Stimulated activated CD4-positive, alpha-beta T cell treated with anti-CD3 and anti-CD28 coated beads, Interleukin-12 subunit alpha, Interleukin-12 subunit beta, amount 100 ng/mL, for 48 hours (primary cell): ENCODE results near the gene IMP4.

Experiments used
- DNase-seq, 3 donors: peaks; one replicate each; pipeline ENCODE4 v3.0.0-alpha.2; 2020; ENCODE audit warnings: low read depth in 2 of 3, low spot score in 1 of 3

IMP4 gene

DNA sequence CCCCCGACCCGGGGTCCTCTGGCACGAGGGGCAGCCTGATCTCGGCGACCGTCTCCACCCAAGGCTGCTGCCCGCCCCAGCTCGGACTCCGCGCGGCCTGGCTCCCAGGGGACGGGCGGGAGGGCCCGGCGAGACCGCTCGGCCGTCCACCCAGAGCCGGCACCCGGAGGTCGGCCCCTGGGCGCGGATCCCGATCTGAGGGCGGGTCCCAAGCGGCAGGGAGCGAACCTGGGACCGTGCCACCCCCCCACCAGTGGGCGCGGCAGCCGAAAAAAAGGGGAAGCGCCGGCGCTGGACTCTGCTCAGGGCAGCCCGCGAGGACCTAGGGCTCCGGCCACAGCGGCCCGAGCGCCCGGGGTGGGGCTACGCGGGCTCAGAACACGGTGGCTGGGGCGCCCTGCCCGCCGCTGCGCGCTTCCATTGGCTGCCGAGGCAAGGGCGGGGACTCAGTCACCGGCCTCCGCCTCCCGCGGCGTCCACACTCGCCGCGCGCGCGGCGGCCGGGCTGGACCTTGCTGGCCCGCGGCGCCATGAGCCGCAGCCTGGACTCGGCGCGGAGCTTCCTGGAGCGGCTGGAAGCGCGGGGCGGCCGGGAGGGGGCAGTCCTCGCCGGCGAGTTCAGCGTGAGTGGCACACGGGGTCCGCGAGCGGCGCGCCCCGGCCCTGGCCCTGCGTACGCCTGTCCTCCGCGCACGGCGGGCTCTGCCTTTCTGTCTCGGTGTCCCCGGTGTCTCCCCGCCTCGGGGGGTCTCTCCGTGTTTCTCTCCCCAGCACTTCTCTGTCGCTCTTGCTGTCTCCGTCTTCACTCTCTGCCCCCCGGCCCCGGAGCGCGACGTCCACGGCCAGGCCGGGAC lies 13.1 kb downstream of the IMP4 start, which contains the start of gene PTPN18:
TSS of gene PTPN18 (plus strand) at position 479 of the 854 bp plus-strand sequence. CDS start at position 531, 52 bp downstream.
- DNase-seq: peak in 2 of 3 donors; percentile 31 to 63

DNA sequence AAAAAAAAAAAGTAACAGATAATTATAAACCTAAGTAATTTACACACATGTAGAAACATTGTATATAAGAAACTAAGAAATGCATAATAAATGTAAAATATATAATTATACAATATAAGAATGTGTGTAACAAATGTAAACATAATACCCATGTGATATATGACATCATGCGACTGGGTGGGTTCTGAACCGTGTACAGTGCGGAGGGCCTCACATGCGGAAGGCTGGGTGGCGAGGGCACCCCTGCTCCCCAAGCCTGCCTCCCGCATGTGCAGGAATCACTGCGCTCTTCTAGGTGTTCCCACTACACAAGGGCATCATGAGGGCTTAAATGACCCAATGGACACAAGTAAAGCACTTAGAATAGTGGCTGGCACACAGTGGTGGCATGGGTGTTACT lies 15.2 kb downstream of the IMP4 start:
- DNase-seq: no peak

DNA sequence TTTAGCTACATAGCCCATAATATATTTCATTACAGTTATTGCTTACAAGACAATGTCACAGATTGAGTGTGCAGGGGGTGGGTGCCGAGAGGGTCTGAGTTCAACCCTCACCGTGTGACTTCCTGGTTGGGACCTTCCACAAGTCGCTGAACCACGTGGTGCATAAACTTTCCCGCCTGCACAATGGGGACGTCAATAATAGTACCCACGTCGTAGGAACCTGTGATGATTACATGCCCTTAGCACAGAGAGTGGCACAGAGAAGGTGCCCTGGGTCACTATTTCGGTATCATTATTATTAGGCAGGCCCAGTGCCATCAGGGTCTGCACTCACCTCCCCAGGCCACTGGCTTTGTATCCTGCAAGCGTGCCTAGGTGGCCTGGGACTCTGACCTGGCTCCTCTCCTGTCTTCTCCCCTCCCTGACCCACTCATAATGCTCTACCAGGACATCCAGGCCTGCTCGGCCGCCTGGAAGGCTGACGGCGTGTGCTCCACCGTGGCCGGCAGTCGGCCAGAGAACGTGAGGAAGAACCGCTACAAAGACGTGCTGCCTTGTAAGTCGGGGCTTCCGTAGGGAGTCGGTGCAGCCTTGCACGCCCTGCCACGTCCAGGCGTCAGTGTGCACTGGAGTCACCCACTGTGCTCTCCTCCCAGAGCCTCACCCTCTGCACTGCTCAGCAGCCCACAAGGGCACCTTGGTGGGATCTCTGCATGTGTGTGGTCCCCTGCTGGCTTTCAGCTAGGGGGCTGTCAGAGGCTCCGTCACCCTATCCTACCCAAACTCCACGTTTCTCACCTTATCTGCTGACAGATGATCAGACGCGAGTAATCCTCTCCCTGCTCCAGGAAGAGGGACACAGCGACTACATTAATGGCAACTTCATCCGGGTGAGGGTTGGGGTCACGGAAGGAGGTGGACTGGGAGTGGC lies 16.0 kb downstream of the IMP4 start:
- no peak for DNase-seq

DNA sequence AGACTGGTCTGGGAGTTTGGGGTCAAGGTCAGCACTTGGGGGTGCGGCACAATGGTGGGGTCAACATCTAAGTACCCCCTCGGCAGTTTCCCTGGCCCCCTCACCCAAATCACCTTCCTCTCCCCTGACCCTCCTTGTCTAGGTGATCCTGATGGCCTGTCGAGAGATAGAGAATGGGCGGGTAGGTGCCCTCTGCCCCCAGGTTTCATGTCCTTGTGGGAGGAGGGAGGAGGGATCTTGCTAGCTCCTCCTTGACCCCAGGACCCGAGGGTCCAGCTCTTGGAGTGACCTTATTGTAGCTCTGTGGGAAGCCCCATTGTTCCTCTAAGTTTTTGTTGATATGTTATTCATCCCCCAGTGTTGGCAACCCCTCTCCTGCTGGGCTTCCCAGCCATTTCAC lies 16.8 kb downstream of the IMP4 start:
- DNase-seq: no peak

DNA sequence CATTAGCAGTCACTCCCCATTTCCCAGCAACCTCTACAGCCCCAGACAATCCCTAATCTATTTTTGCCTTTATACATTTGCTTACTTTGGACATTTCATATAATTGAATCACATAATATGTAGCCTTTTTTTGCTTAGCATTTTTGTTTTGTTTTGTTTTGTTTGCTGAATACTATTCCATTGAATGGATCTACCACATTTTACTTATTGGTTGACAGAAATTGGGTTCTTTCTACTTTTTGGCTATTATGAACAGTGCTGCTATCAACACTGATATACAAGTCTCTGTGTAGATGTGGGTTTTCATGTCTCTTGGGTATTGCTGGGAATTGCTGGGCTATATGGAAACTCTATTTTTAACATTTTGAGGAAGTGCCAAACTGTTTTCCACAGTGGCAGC lies 20.8 kb downstream of the IMP4 start:
- no peak for DNase-seq

DNA sequence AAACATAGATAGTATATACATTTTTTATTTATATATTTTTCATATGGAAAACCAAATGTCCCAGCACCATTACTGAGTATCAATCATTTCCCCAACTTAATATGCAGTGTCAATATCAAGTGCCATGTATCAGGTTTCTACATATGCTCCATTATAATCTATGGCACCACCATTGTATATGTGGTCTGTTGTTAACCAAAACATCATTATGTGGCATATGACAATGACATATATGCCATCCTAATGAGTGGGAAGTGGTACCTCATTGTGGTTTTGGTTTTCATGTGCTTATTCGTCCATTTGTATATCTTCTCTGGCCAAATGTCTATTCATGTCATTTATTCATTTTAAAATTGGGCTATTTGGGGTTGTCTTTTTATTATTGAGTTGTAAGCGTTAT lies 22.4 kb downstream of the IMP4 start:
- no peak for DNase-seq

DNA sequence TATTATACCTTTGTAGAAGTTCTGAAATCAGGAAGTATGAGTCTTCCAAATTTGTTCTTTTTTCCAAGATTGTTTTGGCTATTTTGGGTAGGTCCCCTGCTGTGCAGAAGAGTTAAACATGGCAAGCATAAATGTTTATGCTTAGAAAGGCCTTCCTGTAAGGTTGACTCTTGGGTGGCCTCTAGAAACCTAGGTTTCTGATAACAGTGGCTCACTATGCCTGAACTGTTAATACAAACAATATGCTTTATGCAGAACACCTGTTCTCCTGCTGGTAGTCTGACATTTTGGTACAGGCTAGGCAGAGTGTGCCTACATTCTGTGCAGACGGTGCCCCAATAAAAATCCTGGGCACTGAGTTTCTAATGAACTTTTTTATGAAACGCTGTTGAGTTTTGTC lies 23.3 kb downstream of the IMP4 start:
- DNase-seq: no peak

DNA sequence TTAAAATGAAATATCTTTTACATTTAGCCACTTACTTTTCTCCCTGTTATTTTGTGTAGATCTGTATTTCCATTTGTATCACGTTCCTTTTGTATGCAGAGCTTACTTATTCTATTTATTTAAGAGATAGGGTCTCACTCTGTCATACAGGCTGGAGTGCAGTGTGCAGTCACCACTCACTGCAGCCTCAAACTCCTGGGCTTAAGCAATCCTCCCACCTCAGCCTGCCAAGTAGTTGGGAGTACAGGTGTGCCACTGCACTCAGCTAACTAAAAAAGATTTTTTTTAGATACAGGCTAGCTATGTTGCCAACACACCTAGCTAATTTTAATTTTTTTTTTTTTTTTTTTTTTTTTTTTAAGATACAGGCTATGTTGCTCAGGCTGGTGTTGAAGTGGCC lies 24.0 kb downstream of the IMP4 start:
- no peak for DNase-seq

DNA sequence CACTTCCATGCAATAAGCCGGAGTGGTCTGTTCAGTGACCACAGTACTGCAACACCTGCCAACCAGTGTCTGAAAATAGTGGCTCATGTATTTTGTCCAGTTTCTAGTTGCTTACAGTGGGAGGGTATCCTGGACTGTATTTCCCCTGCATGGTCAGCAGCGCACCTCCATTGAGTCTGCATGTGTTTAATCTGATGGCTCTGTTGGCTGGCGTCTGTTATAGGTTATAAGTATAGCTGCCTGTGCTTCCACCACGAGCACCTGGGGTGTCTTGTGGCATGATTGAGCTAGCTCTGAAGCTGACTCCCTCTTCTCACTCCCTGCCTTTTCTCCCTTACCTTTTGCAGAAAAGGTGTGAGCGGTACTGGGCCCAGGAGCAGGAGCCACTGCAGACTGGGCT lies 26.1 kb downstream of the IMP4 start:
- no peak for DNase-seq

DNA sequence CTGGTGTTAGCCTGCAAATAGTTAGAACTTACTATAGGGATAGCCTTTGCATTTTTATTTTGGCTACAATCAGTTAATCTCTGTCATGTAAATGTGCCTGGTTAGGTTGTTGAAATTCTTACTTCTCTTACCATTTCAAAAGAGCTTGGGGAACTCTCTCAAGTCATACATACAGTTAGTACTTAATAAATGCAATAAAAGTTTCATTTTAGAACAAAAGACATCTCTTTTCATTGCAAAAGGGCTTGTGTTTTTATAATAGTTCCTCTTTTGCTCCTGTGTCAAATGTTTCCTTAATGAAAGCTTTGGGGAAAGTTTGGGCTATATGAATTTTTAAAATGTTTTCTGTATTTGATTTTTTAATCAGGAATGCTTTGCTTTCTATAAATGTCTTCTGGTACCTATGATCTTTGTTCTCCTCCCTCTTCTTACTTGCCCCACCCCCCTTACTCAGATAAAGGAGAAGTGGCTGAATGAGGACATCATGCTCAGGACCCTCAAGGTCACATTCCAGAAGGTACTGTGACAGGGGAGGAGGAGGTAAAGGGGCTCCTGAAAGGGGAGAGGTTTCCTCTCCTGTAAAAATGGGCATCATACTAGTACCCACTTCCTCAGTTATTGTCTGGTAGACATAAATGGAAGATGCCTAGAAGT lies 26.7 kb downstream of the IMP4 start:
- no peak for DNase-seq

DNA sequence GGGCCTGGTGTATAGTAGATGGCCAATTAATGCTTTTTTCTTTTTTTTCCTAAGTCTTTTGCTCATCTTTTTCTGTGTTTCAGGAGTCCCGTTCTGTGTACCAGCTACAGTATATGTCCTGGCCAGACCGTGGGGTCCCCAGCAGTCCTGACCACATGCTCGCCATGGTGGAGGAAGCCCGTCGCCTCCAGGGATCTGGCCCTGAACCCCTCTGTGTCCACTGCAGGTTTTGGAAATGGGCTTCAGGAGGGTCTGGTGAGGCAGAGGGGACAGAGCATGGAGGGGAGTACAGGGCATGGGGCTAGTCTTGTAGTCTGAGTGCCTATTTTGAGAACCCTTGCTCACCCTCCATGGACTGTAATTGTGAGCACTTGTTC lies 27.3 kb downstream of the IMP4 start:
- DNase-seq: no peak

DNA sequence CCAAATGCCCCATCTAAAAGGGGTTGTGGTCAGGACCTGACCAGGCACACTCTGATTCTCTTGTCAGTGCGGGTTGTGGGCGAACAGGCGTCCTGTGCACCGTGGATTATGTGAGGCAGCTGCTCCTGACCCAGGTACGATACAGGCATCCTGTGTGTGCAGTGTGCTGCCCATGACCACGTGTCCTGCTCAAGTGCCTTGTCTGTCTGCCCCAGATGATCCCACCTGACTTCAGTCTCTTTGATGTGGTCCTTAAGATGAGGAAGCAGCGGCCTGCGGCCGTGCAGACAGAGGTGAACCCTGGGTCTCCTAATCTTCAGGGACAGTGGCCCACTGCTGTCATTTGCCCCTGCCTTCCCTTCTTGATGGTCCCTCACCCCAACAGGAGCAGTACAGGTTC lies 27.8 kb downstream of the IMP4 start:
- DNase-seq: peak in 2 of 3 donors; percentile 8 to 20

DNA sequence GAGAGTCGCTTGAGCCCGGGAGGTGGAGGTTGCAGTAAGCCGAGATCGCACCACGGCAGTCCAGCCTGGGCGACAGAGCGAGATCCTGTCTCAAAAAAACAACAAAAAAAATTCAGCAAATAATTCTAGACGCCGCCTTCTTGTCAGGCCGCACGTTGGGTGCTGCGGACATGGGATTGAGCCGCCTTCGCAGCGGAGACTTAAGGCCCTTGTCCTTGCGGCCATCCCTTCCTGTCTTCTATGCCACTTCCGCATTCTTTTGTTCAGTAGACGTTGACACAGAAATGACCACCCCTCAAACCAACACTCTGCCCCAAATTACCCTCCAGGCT lies 29.0 kb downstream of the IMP4 start:
- no peak for DNase-seq

DNA sequence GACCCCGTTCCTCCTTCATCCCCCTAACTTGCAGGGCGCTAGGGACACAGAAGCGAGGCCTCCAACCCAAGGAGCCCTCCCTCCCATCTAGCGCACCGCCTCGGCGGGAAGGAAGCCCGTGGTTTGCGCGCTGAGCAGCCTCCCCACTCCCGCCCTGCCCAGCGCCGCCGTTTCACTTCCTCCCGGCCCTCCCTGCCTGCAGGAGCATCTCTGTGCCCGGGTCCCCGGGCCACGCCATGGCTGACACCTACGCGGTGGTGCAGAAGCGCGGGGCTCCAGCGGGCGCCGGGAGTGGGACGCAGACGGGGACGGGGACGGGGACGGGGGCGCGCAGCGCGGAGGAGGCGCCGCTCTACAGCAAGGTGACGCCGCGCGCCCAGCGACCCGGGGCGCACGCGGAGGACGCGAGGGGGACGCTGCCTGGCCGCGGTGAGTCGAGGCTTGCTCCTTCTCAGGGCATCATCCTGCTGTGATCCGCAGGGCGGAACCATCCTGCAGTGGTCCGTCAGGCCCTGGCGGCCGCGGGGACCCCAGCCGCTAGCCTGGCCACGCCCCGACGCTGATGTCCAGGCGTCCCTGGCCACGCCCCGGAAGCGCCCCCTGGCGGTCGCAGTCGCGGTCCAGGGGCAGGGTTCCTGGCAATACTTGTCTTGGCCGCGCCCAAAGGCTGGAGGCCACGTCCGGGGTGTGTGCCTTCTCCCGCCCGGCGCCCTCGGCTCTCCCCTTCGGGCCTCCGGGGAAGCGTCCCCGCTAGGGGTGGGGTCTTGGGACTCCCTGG lies 29.5 kb downstream of the IMP4 start:
- DNase-seq: peak; percentile 47 to 78 (median 54)

DNA sequence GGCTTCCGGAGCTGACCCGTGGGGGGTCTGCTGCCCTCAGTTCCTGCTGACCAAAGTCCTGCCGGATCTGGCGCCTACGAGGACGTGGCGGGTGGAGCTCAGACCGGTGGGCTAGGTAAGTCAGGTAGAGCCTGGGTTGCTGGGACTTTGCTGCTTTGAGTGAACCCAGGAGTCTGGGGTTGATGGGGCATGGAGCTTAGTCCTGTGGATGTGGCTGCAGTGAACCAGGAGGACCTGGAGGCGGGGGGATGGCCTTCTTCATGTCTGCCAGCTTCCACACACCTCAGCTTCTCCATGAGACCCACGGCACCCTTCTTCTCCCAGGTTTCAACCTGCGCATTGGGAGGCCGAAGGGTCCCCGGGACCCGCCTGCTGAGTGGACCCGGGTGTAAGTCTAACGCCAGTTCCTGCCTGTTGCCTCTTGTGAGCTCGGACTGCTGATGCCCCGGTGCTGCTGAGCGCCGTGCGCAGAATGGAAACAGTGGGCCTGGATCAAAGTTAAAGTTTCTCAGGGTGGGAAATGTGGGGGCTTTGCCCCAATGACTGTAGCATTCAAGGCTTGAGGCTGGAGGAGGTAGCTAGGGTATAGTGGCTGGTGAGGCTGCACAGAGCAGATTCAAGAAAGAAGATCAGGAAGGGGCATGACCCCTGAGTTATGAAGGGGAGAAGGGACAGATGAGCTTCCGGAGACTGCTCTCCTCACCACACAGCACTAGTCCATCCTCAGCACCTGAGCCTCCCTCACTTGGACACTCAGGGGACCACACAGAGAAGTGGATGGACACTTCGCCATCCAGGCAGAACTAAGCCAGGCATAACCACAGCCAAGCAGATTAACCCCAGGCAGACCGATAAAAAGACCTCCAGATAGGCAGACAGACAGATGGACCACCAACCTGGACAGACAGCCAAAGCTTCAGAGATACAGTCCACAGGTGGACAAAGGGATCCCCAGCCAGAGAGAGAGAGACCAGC lies 30.4 kb downstream of the IMP4 start:
- no peak for DNase-seq

DNA sequence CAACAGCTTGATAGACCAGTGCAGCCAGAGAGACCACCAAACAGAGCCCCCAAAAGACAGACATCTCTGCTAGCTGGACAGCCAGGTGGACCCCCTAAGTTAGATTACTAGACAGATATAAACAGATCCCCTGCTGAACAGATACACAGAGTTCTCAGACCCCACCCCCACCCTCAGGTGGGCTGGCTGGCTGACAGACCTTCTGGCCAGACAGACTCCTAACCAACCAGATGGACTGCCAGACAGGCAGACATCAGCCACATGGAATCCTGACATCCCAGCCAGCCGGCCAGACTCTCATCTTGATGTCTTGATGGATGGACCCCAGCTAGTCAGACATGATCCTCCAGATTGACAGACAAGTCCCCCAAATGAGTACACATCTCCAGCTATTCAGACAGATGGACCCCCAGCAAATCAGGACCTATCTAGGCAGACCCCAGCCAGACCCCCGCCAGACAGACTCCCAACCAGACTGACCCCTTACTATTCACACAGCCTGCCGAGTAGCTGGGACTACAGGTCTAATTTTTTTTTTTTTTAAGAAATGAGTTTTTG lies 31.2 kb downstream of the IMP4 start:
- DNase-seq: no peak

DNA sequence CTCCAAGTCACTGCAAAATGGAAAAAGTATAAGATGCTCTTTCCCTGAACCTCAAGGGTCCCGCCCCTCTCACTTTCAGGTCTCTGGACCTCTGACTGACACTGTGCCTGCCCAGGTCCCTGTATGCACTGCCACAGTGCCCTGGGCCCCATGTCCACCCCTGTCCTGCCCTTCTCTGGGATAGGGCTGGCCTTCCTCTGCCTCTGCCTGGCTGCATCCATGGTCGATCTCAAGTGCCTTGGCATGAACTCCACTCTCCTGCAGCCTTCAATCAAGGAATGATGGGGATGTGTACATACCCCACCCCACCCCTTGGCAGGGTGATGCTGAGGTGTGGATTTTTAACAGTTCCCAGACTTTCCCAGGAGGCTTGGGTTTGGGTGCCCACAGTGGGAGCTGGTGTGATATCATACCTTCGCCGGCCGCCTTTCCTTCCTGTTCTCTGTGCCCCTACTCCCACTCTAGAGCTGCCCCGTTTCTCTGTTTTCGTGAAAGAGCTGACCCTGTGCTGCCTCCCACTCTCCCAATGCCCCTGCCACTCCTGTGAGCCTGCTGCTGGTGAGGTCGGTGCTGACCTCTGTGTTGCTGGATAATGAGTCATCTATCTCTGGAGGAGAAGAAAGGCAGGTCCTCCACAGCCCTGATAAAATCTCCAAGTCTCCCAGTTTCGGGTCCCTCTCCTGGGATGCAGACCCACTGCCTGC lies 32.0 kb downstream of the IMP4 start:
- DNase-seq: no peak

DNA sequence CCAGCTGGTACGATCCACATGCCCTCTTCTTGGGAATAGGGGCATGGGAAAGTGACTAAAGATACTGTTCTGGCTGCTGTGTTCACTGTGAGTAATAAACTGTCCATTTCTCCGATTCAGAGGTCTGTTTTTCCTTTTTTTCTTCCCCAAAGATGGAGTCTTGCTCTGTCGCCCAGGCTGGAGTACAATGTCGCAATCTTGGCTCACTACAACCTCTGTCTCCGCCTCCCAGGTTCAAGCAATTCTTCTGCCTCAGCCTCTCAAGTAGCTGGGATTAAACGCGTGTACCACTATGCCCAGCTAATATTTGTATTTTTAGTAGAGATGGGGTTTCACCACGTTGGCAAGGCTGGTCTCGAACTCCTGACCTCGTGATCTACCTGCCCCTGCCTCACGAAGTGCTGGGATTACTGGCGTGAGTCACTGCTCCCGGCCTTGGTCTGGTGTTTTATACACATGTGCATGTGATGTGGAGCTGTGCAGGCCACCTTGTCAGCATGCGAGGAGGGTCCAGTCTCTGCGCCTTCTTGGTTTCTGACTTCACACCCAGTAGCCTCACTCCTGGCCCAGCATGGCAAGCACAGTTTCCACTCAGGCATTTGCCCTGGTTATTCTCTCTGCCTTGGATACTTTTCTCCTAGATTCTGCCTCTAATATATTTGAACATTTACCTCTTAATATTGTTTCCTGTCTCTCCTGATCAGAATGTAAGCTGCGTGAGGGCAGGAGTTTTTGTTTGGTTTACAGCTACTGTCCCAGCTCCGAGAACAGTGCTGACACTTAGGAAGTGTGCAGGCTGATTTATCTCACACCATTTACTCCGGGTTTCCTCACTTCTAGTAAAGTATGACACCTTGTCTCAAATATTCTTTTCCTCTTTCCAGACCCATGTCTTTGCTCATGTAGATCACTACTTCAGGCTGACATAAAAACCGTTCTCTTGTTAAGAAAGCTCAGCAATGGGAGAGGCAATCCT lies 32.9 kb downstream of the IMP4 start:
- DNase-seq: no peak
